Mucosa of descending colon (tissue), 3 donors: ENCODE results near the gene TGFB2. TPM values are rescaled to one million over a fixed set of nuclear protein-coding genes. Genes with fewer than 3 reads are reported as not detected.

Source experiments
- ATAC-seq: fragments of 200-7000 bp; cut with Tn5 transposase; one replicate; pipeline ENCODE4 v1.9.1; 2020; ENCODE audit warnings: mild to moderate bottlenecking, moderate library complexity
- DNase-seq, 3 donors: peaks; one replicate each; pipeline ENCODE4 v3.0.0-alpha.2; 2020
- H3K36me3 ChIP-seq: fragments of 200-600 bp; one replicate; pipeline ENCODE4 v1.8.0; 2021; ENCODE audit warnings: low read depth, mild to moderate bottlenecking
- H3K4me1 ChIP-seq: fragments of 200-600 bp; one replicate; pipeline ENCODE4 v1.8.0; 2021; ENCODE audit warnings: low read depth, mild to moderate bottlenecking
- H3K4me3 ChIP-seq: fragments of 200-600 bp; one replicate; pipeline ENCODE4 v1.8.0; 2021; ENCODE audit warnings: mild to moderate bottlenecking
- H3K9me3 ChIP-seq: fragments of 200-600 bp; one replicate; pipeline ENCODE4 v1.8.0; 2021; ENCODE audit warnings: mild to moderate bottlenecking
- intact Hi-C, 2 donors: fragments of 100-400 bp; cut with DNase I in 1 of 2; cut with micrococcal nuclease in 1 of 2; formaldehyde crosslinking; loops; one replicate each; pipeline versions ENCODE4 v1.11.0 to v1.11.1; 2022; cut with DNase I, micrococcal nuclease
- total RNA-seq, 3 donors: library from RNA; stranded (reverse); fragmentation: NEBNext Ultra II Directional in 2 of 3; extraction: Animal tissue kit (Norgen Biotek cat#: 25700) in 2 of 3; gene quantifications; one replicate each; pipeline versions ENCODE4 v1.2.1 to v1.2.4, GENCODE V29; 2021 to 2023
- TF ChIP-seq, protein P1 (sequence below): fragments of 200-600 bp; IDR thresholded peaks from one replicate; pipeline ENCODE4 v1.8.0; 2022; ENCODE audit warnings: antibody characterized with exemption, mild to moderate bottlenecking
- donor health status: DM: no; HTN: no; CAD: no; lungs with moderate emphysema.
- donor health status: DM: no; HTN: no; CAD: no.
- donor health status: DM: no; HTN: yes; CAD: no.

The TGFB2 gene
- total RNA-seq, 3 donors from 2014 or later = 0.09 to 8.5 (median 0.48) TPM

GRCh38 chr1:218481116-218481775 is 136.1 kb downstream of the TGFB2 start:
- ATAC-seq (no peak), DNase-seq (no peak)
- Histone ChIP-seq H3K9me3 (no peaks in the 10 kb centered on the region), H3K4me3 (no peak overlapping the region), H3K4me1 (no peaks in the 10 kb centered on the region), H3K36me3 (no peaks in the 10 kb centered on the region)
- intact Hi-C loops = no loop called here
- TF ChIP-seq, protein P1, sequence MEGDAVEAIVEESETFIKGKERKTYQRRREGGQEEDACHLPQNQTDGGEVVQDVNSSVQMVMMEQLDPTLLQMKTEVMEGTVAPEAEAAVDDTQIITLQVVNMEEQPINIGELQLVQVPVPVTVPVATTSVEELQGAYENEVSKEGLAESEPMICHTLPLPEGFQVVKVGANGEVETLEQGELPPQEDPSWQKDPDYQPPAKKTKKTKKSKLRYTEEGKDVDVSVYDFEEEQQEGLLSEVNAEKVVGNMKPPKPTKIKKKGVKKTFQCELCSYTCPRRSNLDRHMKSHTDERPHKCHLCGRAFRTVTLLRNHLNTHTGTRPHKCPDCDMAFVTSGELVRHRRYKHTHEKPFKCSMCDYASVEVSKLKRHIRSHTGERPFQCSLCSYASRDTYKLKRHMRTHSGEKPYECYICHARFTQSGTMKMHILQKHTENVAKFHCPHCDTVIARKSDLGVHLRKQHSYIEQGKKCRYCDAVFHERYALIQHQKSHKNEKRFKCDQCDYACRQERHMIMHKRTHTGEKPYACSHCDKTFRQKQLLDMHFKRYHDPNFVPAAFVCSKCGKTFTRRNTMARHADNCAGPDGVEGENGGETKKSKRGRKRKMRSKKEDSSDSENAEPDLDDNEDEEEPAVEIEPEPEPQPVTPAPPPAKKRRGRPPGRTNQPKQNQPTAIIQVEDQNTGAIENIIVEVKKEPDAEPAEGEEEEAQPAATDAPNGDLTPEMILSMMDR = no peak

GRCh38 chr1:218482683-218483082 is 137.5 kb downstream of the TGFB2 start:
- no peaks in the 10 kb centered on the region for H3K4me1 ChIP-seq

GRCh38 chr1:218485241-218485928 is 140.2 kb downstream of the TGFB2 start:
- TF ChIP-seq, protein P1 = no peak
- no peak for DNase-seq
- no peaks in the 10 kb centered on the region for H3K9me3 ChIP-seq
- intact Hi-C loops = no loop called here
- H3K36me3 ChIP-seq = no peaks in the 10 kb centered on the region
- H3K4me3 ChIP-seq = no peak overlapping the region
- H3K4me1 ChIP-seq = no peaks in the 10 kb centered on the region
- ATAC-seq = no peak

More at GRCh38 chr1:218482683-218483082, 137.5 kb downstream of the TGFB2 start:
- Histone ChIP-seq H3K4me3 (no peak overlapping the region), H3K9me3 (no peaks in the 10 kb centered on the region), H3K36me3 (no peaks in the 10 kb centered on the region)
- DNase-seq (no peak), ATAC-seq (no peak)
- intact Hi-C loops = no loop called here
- TF ChIP-seq, protein P1 = no peak

DNA sequence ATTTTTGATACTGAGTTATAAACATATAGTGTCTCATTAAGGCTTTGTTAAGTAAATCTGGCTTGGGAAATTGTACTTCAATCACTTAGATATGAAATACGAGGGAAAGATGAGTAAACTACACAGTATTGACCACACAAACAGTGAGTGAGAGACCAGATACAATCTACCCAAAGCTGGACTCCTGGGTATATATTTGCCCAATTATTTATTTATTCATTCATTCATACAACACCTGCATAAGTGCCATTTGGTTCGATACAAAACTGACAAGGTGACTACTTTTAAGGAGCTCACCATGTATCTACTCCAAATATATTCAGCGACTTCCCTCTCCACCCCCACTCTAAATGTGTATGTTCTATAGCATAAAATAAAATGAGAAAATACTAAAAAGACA is 143.4 kb downstream of the TGFB2 start:
- Histone ChIP-seq H3K36me3 (no peaks in the 10 kb centered on the region), H3K4me3 (no peak overlapping the region)
- ATAC-seq = no peak

GRCh38 chr1:218488986-218489385 is 143.8 kb downstream of the TGFB2 start:
- no peaks in the 10 kb centered on the region for H3K4me1 ChIP-seq
- no peaks in the 10 kb centered on the region for H3K36me3 ChIP-seq
- intact Hi-C loops = no loop called here
- no peak overlapping the region for H3K4me3 ChIP-seq
- DNase-seq (no peak), ATAC-seq (no peak)
- TF ChIP-seq, protein P1 = no peak
- H3K9me3 ChIP-seq = no peaks in the 10 kb centered on the region

More for the DNA sequence above, 143.4 kb downstream of the TGFB2 start:
- TF ChIP-seq, protein P1 = no peak
- no peaks in the 10 kb centered on the region for H3K9me3 ChIP-seq
- intact Hi-C loops = no loop called here
- no peak for DNase-seq
- no peaks in the 10 kb centered on the region for H3K4me1 ChIP-seq
